ENCODE data around the gene MDFI.
A peak's percentile ranks its signal among the peaks of the same experiment; 100 is the strongest.

The MDFI gene

GRCh38 chr6:41673704-41674000 lies 35.4 kb downstream of the MDFI start:
- no peak for DNase-seq (ENCODE audit: low read depth)

GRCh38 chr6:41674231-41675000 lies 36.1 kb downstream of the MDFI start:
- DNase-seq (ENCODE audit: low read depth) = no peak

GRCh38 chr6:41675176-41675775 lies 37.0 kb downstream of the MDFI start:
- DNase-seq (ENCODE audit: low read depth) = no peak

GRCh38 chr6:41675992-41676391 lies 37.7 kb downstream of the MDFI start:
- DNase-seq (ENCODE audit: low read depth) = no peak

- DNase-seq (ENCODE audit: low read depth) = no peak
These were observed 38.2 kb downstream of the MDFI start for GRCh38 chr6:41676431-41676830.

GRCh38 chr6:41677124-41677921 lies 39.1 kb downstream of the MDFI start:
- no peak for DNase-seq (ENCODE audit: low read depth)

GRCh38 chr6:41678511-41679084 lies 40.3 kb downstream of the MDFI start:
- no peak for DNase-seq (ENCODE audit: low read depth)

- DNase-seq (ENCODE audit: low read depth) = no peak
These were observed 41.4 kb downstream of the MDFI start for GRCh38 chr6:41679696-41680095.

GRCh38 chr6:41680182-41680965 lies 42.1 kb downstream of the MDFI start:
- DNase-seq (ENCODE audit: low read depth) = no peak

- DNase-seq (ENCODE audit: low read depth) = peak; percentile 66
These were observed 43.8 kb downstream of the MDFI start for GRCh38 chr6:41682056-41682477.

- no peak for DNase-seq (ENCODE audit: low read depth)
These were observed 44.4 kb downstream of the MDFI start for GRCh38 chr6:41682497-41683272.

- DNase-seq (ENCODE audit: low read depth) = no peak
These were observed 44.9 kb downstream of the MDFI start for GRCh38 chr6:41683273-41683522.

GRCh38 chr6:41683523-41684310 lies 45.4 kb downstream of the MDFI start:
- DNase-seq (ENCODE audit: low read depth) = peak; percentile 80

GRCh38 chr6:41684311-41685180 lies 46.3 kb downstream of the MDFI start:
- DNase-seq (ENCODE audit: low read depth) = no peak

- DNase-seq (ENCODE audit: low read depth) = no peak
These were observed 47.5 kb downstream of the MDFI start for GRCh38 chr6:41685641-41686380.

- no peak for DNase-seq (ENCODE audit: low read depth)
These were observed 49.4 kb downstream of the MDFI start for GRCh38 chr6:41687501-41688175.

- DNase-seq (ENCODE audit: low read depth) = no peak
These were observed 50.1 kb downstream of the MDFI start for GRCh38 chr6:41688256-41688965.

Data from activated T-cell treated with anti-CD3 and anti-CD28 coated beads for 48 hours (primary cell).